SIG-M5 treated with dmso at 0.1 percent for 504 hours (cell line): Measurements from ENCODE around the gene NTN3.
"Not testable (repeated sequence)": the region's sequence is repeated elsewhere in the genome, so short reads cannot be mapped to it uniquely, and the experiment has no call there.

Experiments
- DNase-seq: peaks from one replicate; lab custom pipeline; 2025; ENCODE audit not compliant: unreplicated experiment; lab: John Stamatoyannopoulos, UW

Gene NTN3

DNA sequence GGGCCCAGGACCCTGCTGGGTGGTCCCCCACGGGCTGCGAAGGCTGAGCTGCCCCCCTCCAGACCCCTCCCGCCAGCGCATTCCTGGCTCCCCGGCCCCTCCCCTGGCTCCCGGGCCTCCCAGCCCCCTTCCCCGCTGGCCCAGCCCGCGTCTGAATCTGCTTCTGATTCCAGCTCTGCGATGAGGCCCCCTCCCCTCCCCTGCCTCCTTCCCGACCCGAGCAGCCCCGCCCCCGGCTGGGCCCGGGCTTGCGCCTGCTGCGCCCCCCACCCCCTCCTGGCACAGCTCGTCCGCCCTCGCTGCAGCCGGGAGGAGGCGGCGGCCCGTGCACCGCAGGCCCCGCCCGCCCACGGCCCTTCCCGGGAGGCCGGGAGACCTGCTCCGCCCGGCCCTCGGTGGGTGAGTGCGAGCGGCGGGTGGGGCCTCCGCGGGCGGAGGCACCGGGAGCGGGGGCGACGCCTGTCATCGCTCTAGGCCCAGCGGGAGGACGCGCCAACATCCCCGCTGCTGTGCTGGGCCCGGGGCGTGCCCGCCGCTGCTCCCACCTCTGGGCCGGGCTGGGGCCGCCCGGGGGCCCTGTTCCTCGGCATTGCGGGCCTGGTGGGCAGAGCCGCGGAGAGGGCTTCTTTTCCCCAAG lies at the start of gene NTN3:
Gene NTN3, plus strand, starts transcription at position 282 of the 637 bp plus-strand sequence. CDS start 405 bp downstream, outside the sequence.
- DNase-seq, result no peak

DNA sequence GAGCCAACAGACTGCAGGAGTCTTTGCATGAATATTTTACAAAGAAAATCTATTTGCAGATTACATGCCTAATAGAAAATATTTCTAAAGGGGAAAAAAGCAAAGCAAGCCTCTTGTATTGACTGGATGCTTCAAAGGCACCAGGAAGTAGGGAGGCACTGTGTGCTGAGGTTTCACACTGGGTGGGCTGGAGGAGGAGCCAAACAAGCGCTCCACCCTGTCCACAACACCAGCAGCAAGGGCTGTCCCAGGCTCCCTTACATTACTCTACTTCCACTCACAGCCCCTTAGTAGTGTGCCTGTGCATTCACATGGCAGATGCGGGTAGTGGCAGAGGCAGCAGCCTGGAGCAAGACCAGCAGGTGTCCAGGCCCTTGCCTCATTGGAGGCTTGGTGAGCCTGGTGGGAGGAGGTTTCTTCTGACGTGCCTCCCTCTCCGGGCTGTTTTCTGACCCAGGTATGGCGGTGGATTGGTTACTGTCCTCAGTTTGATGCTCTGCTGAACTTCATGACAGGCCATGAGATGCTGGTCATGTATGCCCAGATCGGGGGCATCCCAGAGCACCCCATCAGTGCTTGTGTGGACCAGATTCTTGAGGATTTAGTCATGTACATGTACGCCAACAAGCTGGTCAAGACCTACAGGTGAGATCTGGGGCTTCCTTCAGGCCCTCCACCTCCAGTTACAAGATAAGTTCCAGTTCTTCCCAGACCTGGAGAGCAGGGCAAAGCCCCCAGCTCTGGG lies 48.8 kb upstream of the NTN3 start:
- DNase-seq, result no peak

DNA sequence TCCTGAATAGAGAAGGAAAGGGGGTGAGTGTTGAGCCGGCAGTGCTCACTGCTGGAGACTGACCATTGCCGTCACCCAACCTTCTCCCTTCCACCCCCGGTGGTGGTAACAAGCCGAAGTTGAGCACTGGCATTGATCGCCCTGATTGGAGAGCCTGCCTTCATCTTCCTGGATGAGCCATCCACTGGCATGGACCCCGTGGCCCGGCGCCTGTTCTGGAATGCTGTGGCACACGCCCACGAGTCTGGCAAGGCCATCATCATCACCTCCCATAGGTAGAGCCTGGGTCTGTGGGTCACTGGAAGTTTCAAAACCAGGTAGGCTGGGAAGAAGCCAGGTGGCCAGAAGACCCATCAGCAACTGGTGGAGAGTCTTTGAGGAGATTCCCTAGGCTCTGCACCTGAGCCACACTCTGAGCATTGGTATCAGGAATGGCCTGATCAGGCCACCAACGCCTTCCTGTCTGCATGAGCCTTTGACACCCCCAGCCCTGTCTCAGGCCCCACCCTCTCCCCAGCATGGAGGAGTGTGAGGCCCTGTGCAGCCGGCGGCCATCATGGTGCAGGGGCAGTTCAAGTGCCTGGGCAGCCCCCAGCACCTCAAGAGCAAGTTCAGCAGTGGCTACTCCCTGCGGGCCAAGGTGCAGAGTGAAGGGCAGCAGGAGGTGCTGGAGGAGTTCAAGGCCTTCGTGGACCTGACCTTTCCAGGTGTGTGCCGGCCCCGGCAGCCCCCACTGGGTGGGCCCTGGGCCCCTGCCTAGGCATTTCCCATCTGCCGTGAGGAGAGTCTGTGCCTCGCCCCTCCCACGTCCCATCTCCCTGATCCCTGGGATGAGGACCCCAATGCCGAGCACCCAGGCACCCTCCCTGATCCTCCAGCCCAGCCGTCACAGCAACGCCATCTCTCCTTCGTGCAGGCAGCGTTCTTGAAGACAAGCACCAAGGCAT lies 46.8 kb upstream of the NTN3 start:
- no peak for DNase-seq

DNA sequence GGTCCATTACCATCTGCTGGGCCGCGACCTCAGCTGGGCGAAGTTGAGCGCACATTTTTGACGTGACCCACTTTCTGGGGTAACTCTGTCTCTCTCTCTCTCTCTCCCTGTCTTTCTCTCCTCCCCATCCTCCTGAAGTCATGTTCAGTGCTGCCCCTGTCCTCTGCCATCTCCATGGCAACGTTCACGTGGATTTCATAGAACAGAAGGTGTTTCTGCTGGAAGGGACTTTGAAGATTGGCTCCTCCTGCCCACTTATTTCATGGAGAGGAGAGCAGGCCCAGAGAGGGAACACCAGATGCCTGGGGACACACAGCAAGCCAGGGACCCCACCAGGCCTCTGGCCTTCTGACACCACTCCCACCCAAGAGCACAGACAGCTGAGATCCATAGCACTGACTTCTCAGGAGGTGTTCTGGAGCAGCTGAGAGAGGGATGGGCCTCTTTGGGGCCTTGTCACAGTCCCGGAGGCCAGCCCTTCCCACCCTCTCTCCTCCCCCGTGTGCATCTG lies 46.0 kb upstream of the NTN3 start:
- no peak for DNase-seq

DNA sequence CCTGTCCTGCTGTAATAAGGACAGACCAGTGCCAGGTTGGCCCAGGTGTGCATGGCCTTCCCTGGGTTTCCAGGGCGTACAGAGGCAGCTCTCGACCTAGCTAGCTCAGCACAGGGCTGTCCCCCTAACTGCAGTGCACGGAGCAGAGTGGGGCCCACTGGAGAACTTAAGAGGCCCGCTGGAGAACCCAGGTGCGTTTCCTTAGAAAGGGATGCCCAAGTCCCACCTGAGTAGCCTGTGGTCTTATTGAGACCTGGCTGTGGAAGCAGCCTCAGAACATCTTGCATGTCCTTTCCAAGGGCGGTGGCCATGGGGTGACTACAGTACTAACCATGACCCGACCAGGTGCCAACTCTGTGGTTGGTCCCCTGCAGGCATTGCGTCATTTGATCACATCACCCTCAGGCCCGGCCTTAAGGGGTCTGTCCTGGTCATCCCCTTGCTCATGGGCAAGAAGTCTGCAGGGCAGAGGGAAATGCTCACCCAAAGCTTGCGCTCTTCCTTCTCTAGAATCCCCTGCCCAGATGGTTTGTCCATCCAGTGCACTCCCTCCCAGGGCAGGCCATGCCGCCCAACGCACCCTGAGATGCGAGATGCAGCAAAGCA lies 45.2 kb upstream of the NTN3 start:
- no peak for DNase-seq

DNA sequence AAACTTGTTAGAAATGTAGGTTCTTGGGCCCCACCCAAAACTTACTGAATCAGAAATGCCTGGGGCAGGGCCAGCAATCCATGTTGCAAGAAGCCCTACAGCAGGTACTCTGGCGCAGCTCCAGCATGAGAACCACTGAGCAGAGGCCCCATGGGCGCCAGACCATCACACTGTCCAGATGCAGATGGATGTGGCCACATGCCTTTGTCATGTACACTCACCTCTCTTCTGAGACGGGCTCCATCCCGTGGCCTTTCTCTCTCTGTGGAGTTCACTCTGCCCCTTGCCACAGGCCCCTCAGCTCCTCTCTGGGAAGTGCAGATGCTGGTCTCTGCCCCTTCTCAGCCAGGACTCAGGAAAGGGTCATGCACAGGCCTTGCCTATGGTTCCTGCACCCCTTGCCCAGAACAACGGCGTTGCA lies 44.1 kb upstream of the NTN3 start:
- no peak for DNase-seq

DNA sequence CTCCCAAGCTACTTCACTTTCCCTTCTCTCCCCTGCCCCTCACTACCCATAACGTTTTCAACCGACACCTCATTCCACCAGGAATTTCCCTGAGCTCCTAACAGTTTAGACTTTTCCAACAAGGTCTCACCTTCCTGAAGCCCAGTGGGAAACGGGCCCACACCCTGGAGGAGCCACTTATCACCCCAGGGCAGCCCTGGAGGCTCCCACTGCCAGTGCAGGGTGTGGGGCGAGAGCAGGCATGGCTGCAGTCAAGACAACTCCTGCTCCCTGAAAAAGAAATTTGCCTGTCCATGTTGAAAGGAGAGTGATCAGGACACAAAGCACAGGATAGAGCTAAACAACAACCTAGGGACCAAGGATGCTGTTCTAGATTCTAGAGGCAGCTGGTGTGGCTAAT lies 43.6 kb upstream of the NTN3 start:
- DNase-seq, result no peak

DNA sequence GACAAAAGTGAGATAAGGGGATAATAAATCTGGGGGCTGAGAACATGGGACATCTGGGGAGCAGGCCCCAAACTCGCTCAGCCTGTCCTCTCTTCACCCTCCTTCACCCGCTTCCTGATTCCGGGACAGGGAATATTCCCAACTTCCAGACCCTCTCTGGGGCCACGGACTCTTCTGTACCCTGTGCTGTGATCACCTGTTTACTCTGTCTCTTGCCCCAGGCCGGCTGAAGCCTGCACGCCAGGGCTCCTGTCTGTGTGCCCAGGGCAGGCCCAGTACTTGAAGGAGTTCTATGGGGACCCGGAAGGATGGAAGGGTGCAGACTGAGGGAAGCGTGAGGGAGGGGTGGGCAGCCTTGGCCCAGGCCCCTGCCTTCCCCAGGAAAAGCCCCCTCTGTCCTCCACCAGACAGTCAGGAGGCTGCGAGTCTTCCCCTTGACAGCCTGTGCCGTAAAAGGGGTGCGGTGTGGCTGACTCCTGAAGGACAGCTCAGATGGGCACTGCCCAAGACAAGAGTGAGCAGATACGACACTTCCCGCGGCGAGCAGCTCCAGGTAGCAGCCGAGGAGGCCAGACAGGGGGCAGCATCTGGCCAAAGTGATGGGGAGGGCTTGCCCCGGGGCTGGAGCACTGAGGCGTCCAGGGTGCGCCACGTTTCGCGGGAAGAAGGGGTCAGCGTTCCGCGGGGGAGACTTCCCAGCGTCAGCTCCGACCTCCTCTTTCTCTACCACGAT lies 42.9 kb upstream of the NTN3 start:
- no peak for DNase-seq

DNA sequence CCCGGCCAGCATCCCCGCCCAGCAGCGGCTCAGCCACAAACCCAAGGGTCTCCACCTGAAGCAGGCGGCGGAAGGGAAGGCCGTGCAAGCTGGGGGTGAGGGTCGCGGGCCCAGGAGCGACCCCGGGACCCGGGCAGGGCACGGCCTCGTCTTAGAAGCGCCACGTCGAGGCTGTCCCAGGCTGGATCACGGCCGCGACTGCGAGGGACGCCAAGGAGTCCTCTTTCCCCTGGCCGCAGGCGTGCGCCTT lies 42.4 kb upstream of the NTN3 start:
- no peak for DNase-seq

DNA sequence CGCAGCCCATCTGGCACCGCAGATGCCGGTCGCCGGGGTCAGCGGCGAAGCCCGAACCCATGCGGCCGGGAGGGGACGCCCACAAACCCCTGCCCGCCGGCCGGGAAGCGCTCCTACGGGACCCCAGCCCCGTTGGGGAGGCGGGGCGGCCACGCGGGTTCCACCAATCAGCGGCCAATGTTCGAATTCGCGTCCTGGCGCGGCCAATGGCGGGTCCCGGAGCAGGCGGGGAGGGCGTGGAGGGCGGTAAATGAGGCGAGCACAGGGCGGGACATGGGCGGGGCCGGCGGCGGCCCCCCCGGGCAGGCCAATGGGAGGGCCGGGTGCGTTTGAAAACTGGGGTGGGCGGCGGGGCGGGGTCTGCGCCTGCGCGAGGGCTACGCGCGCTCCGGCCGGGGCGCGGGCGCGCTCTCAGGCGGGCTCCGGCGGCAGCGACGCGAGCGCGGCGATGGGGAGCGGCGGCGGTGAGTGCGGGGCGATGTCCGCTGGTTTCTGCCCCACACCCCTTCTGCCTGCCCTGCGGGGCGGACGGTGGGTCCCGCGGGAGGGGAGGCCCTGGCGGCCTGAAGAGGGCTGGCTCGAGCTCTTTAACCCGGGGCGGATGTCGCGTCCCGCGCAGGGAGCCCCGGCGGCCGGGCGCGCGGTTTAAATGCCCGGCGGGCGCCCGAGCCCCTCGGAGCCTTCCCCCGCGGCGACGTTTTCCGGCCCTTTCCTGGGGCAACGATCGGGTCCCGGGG lies 41.9 kb upstream of the NTN3 start, which contains the start of gene CCNF:
Gene CCNF, plus strand, starts transcription at position 414 of the 737 bp plus-strand sequence. Its CDS starts 35 bp downstream, at position 449.
- peak; percentile 88 for DNase-seq

DNA sequence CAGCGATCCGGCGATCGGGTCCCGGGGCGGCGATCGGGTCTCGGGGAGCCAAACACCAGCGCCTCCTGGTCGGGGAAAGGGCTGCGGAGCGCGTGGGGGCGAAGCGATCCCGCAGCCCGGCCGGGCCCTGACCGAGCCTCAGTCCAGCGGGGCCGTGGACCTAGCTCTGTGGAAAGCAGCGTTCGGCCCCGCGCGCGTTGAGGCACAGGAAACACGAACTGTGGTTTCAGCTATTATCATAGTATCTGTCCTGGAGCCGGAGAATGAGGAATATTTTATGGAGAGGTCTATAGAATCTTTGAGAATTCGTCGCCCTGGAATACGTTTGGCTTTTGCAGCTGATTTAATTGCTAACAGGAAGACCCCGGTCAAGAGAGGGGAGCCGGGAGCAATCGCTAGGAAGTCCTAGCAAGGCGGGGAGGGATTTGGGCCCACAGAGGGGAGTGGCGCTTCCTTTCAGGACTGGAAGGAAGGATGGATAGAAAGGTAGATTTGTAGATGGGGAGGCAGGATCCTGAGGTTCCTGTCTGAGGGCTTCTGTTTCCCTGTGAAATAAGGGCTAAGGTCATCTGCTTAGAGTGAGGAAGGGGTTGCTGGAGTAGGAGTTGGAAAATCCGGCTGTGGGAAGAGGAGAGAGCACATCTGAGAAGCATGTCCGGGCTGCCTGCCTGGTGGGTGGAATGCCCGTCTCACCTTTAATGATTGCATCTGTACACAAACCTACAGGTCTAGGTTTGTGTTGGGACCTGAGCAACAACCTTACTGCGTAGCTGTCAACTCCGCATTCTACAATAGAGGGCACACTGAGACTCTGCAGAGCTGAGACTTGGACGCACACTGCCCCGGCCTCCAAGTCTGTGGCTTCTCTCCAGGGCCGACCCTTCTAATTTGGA lies 41.1 kb upstream of the NTN3 start:
- DNase-seq, result peak; percentile 40

DNA sequence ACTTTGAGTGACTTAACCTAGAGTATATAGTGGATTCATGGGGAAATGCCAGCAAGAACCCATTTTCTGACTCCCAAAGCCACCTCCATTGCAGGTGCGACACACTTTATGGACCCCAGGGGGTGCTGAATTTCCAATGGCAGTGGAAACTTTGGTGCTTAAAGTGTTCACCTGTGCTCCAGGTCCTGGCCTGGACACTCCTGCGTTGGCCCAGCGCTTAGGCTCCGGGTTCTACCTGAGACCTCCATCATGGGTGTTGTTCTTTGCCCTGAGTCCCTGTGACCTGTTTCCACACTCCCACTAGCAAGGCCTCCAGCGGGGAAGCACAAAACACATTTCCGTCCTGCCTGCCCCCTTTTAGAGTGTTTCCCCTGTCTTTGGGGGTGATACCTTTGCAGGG lies 38.8 kb upstream of the NTN3 start:
- no peak for DNase-seq

DNA sequence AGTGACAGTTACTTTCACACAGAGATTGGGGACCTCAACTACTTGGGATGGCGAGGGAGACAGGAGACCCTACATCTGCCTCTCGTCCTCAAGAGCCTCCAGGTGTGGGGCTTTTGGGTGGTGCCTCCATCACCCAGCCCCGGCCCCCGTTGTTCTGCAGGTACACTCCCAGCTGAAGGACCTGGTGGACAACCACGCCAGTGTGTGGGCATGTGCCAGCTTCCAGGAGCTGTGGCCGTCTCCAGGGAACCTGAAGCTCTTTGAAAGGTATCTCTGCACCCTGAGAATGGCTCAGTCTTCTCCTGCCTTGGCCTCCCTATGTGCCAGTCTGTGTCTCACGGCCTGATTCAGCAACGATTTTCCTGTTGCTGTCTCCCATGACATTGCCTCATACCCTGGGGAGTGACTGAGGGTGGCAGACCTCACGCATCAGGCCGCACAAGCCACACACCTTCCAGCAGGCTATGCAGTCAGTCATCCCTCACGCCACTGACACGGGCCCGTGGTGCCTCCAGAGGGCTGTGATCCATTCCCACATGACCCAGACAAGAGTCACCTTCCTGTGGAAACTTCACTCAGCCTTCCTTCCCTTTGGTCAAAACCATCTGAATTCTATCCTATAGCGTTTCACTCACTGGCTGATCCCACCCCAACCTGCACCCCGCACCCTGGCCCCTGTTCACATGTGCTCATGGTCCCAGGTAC lies 38.1 kb upstream of the NTN3 start:
- DNase-seq, result no peak

DNA sequence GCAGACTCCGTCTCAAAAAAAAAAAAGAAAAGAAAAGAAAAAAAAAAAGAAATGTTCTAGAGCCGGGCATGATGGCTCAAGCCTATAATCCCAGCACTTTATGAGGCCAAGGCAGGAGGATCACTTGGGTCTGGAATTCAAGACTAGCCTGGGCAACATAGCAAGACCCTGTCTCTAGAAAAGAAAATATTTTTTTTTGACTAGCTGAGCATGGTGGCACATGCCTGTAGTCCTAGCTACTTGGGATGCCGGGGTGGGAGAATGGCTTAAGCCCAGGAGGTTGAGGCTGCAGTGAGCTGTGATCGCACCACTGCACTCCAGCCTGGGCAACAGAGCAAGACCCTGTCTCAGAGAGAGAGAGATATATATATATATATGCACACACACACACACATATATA lies 35.9 kb upstream of the NTN3 start:
- not testable (repeated sequence) for DNase-seq

DNA sequence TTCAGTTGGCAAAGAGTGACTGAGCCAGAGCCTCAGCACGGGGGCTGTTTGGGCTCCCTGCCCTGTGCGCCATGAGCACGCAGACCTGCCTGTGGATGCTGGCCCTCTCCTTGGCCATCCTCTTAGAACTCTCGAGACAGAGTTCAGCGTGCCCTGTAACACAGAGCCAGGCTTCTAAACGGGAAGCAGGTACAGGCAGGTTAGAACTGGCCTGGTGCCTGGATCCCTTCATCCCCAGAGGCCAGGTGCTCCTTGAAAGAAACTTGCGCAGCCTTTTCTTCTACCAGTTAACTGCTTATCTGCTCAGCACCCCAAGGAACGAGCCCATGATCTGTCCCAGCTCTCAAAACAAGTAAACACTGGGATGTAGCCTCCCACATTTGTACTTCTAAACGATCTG lies 35.0 kb upstream of the NTN3 start:
- no peak for DNase-seq

DNA sequence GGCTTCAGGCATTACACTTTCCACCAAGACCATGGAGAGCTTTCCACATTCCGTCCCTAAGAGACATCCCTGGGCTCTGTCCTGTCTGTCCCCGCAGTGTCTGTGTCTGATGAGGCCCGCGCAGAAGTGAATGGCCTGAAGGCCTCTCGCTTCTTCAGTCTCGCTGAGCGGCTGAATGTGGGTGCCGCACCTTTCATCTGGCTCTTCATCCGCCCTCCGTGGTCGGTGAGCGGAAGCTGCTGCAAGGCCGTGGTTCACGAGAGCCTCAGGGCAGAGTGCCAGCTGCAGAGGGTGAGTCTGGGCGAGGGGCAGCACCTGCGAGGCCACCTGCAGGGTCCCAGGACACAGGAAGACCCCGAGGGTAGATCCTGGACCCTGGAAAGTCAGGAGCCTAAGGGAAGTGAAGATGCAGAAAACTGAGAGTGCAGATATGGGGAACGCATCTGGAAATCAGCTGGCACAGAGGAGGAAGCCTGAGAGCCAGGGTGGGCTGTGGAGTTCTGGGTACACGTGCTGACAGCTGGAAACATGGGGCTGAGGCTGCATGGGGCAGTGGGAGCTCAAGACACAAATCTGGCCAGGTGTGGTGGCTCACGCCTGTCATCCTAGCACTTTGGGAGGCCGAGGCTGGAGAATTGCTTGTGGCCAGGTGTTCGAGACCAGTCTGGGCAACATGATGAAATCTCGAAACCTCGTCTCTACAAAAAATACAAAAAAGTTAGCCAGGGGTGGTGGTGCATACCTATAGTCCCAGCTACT lies 33.9 kb upstream of the NTN3 start:
- DNase-seq, result no peak

DNA sequence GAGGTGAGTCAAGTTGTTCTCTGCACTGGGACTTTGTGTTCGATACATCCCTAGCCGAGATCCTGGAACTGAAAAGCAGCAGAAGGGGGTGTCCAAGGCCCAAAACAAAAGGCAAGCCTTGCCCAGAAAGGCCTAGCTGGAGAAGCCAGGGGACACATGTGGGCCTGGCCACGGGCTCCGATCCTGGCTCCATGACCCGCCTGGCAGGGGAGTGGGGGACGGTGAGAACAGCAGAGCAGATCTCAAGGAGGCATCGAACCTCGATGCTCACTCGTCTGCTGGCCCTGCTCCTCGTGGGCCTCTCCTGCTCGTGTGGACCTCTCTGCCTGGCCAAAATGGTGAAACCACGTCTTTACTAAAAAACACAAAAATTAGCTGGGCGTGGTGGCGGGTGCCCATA lies 33.0 kb upstream of the NTN3 start:
- DNase-seq, result no peak

DNA sequence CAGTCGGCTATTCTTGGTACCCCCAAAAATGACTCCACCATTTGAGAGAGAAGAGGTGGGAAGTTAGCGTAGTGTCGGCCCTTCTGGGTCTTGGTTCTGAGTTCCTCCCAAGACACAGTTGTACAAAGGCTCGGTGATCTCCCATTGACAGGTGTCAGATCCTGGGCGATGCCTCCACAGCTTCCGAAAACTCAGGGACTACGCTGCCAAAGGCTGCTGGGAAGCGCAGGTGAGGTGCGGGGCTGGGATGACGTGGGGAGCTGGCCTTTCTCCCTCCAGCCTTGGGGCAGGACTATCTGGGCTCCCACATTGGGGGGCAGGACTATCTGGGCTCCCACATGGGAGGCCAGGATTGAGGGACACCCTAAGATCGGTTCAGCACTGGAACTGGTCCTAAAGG lies 31.5 kb upstream of the NTN3 start:
- no peak for DNase-seq
